Left kidney (tissue), 8 donors: ENCODE results near the gene RPS6KA5. TPM values are rescaled to one million over a fixed set of nuclear protein-coding genes. Genes with fewer than 3 reads are reported as not detected.
A peak's percentile ranks its signal among the peaks of the same experiment; 100 is the strongest.
"Not testable (repeated sequence)": the region's sequence is repeated elsewhere in the genome, so short reads cannot be mapped to it uniquely, and the experiment has no call there.

Experiments
- DNase-seq: peaks from one replicate; pipeline ENCODE4 v3.0.0-alpha.2; 2013
- long read RNA-seq, 8 donors: transcript quantifications; one replicate each; lab custom pipeline, GENCODE V29; 2026
- polyA plus RNA-seq: library from polyadenylated mRNA; unstranded; fragments of 120-200 nt; gene quantifications from one replicate; pipeline ENCODE4 v1.2.1, GENCODE V29; 2013; ENCODE audit not compliant: insufficient read length

Gene RPS6KA5
- 9.2 TPM for polyA plus RNA-seq
- long read RNA-seq, donor 1, full-length matches to known transcripts, result 3 of 3 reads
- long read RNA-seq, donor 1, partial matches to known transcripts, result 0 of 3 reads
- long read RNA-seq, donor 1, other reads (novel, unspliced or antisense), result 0 of 3 reads
- long read RNA-seq, donor 2, result 0 reads
- long read RNA-seq, donor 3, full-length matches to known transcripts, result 1 of 1 reads
- long read RNA-seq, donor 3, partial matches to known transcripts, result 0 of 1 reads
- long read RNA-seq, donor 3, other reads (novel, unspliced or antisense), result 0 of 1 reads
- long read RNA-seq, donor 4, result 0 reads
- long read RNA-seq, donor 5, full-length matches to known transcripts, result 2 of 2 reads
- long read RNA-seq, donor 5, partial matches to known transcripts, result 0 of 2 reads
- long read RNA-seq, donor 5, other reads (novel, unspliced or antisense), result 0 of 2 reads
- long read RNA-seq, donor 6, full-length matches to known transcripts, result 2 of 2 reads
- long read RNA-seq, donor 6, partial matches to known transcripts, result 0 of 2 reads
- long read RNA-seq, donor 6, other reads (novel, unspliced or antisense), result 0 of 2 reads
- long read RNA-seq, donor 7, full-length matches to known transcripts, result 2 of 2 reads
- long read RNA-seq, donor 7, partial matches to known transcripts, result 0 of 2 reads
- long read RNA-seq, donor 7, other reads (novel, unspliced or antisense), result 0 of 2 reads
- long read RNA-seq, donor 8, result 0 reads

GRCh38 chr14:91060351-91061055, at the start of gene RPS6KA5:
TSS of gene RPS6KA5 (minus strand) at chr14:91060641. CDS start at chr14:91060434, 207 bp downstream.
- peak; percentile 100 for DNase-seq

- DNase-seq, result no peak
Measured at GRCh38 chr14:91108941-91109611, 48.6 kb upstream of the RPS6KA5 start.

- DNase-seq, result no peak
Measured at GRCh38 chr14:91103116-91103515, 42.7 kb upstream of the RPS6KA5 start.

- DNase-seq, result no peak
Measured at GRCh38 chr14:91100102-91100501, 39.7 kb upstream of the RPS6KA5 start.

GRCh38 chr14:91098591-91098990, 38.1 kb upstream of the RPS6KA5 start:
- DNase-seq, result no peak

- DNase-seq, result not testable (repeated sequence)
Measured at GRCh38 chr14:91097657-91098056, 37.2 kb upstream of the RPS6KA5 start.

- no peak for DNase-seq
Measured at GRCh38 chr14:91095178-91095577, 34.7 kb upstream of the RPS6KA5 start.

- no peak for DNase-seq
Measured at GRCh38 chr14:91094772-91095171, 34.3 kb upstream of the RPS6KA5 start.

GRCh38 chr14:91093743-91094472, 33.5 kb upstream of the RPS6KA5 start:
- not testable (repeated sequence) for DNase-seq

- no peak for DNase-seq
Measured at GRCh38 chr14:91092073-91092472, 31.6 kb upstream of the RPS6KA5 start.

GRCh38 chr14:91090743-91091142, 30.3 kb upstream of the RPS6KA5 start:
- no peak for DNase-seq

- DNase-seq, result no peak
Measured at GRCh38 chr14:91089958-91090535, 29.6 kb upstream of the RPS6KA5 start.

GRCh38 chr14:91088585-91089235, 28.3 kb upstream of the RPS6KA5 start:
- no peak for DNase-seq

- DNase-seq, result not testable (repeated sequence)
Measured at GRCh38 chr14:91087470-91087869, 27.0 kb upstream of the RPS6KA5 start.

- DNase-seq, result no peak
Measured at GRCh38 chr14:91084516-91084915, 24.1 kb upstream of the RPS6KA5 start.

- no peak for DNase-seq
Measured at GRCh38 chr14:91082282-91082681, 21.8 kb upstream of the RPS6KA5 start.

GRCh38 chr14:91080071-91080470, 19.6 kb upstream of the RPS6KA5 start:
- no peak for DNase-seq

- DNase-seq, result no peak
Measured at GRCh38 chr14:91078095-91078737, 17.8 kb upstream of the RPS6KA5 start.

GRCh38 chr14:91075553-91075952, 15.1 kb upstream of the RPS6KA5 start:
- no peak for DNase-seq

- DNase-seq, result no peak
Measured at GRCh38 chr14:91070572-91070971, 10.1 kb upstream of the RPS6KA5 start.
